ENCODE measurements around the gene GRIN3A. TPM values are rescaled to one million over a fixed set of nuclear protein-coding genes. Genes with fewer than 3 reads are reported as not detected.
"Not testable (repeated sequence)": the region's sequence is repeated elsewhere in the genome, so short reads cannot be mapped to it uniquely, and the experiment has no call there.

The GRIN3A gene
- total RNA-seq (2014; rRNA removed): not detected in 2 replicates
- polyA plus RNA-seq (2012): 0.05 TPM

- DNase-seq (ENCODE audit: low read depth): no peak
Observed at GRCh38 chr9:101738566-101739183, at the start of gene GRIN3A. GRIN3A (minus strand) TSS chr9:101738647; CDS start chr9:101737979, 668 bp downstream.

GRCh38 chr9:101787891-101788290, 49.4 kb upstream of the GRIN3A start:
- DNase-seq (ENCODE audit: low read depth): no peak

GRCh38 chr9:101778332-101778731, 39.9 kb upstream of the GRIN3A start:
- DNase-seq (ENCODE audit: low read depth): no peak

GRCh38 chr9:101764472-101764871, 26.0 kb upstream of the GRIN3A start:
- DNase-seq (ENCODE audit: low read depth): no peak

GRCh38 chr9:101758304-101758930, 20.0 kb upstream of the GRIN3A start:
- DNase-seq (ENCODE audit: low read depth): no peak

- no peak for DNase-seq (ENCODE audit: low read depth)
Observed at GRCh38 chr9:101753716-101754115, 15.3 kb upstream of the GRIN3A start.

- DNase-seq (ENCODE audit: low read depth): no peak
Observed at GRCh38 chr9:101751895-101752294, 13.4 kb upstream of the GRIN3A start.

- DNase-seq (ENCODE audit: low read depth): no peak
Observed at GRCh38 chr9:101739311-101739710, 864 bp upstream of the GRIN3A start.

GRCh38 chr9:101737705-101738565, 512 bp downstream of the GRIN3A start:
- no peak for DNase-seq (ENCODE audit: low read depth)

GRCh38 chr9:101737165-101737704, 1.2 kb downstream of the GRIN3A start:
- DNase-seq (ENCODE audit: low read depth): no peak

- no peak for DNase-seq (ENCODE audit: low read depth)
Observed at GRCh38 chr9:101736717-101737116, 1.7 kb downstream of the GRIN3A start.

GRCh38 chr9:101731429-101731828, 7.0 kb downstream of the GRIN3A start:
- DNase-seq (ENCODE audit: low read depth): no peak

GRCh38 chr9:101727612-101728524, 10.6 kb downstream of the GRIN3A start:
- no peak for DNase-seq (ENCODE audit: low read depth)

GRCh38 chr9:101724271-101724670, 14.2 kb downstream of the GRIN3A start:
- not testable (repeated sequence) for DNase-seq (ENCODE audit: low read depth)

GRCh38 chr9:101718192-101718591, 20.3 kb downstream of the GRIN3A start:
- no peak for DNase-seq (ENCODE audit: low read depth)

GRCh38 chr9:101716629-101717028, 21.8 kb downstream of the GRIN3A start:
- no peak for DNase-seq (ENCODE audit: low read depth)

GRCh38 chr9:101711330-101711941, 27.0 kb downstream of the GRIN3A start:
- no peak for DNase-seq (ENCODE audit: low read depth)

- no peak for DNase-seq (ENCODE audit: low read depth)
Observed at GRCh38 chr9:101708855-101709254, 29.6 kb downstream of the GRIN3A start.

- DNase-seq (ENCODE audit: low read depth): no peak
Observed at GRCh38 chr9:101707721-101708120, 30.7 kb downstream of the GRIN3A start.

- no peak for DNase-seq (ENCODE audit: low read depth)
Observed at GRCh38 chr9:101706997-101707396, 31.4 kb downstream of the GRIN3A start.

Measured in LHCN-M2 (cell line).